ENCODE data around the gene RMND5B. TPM values are rescaled to one million over a fixed set of nuclear protein-coding genes. Genes with fewer than 3 reads are reported as not detected.

Gene RMND5B
- total and polyA plus RNA-seq, 10 of the 15 experiments (the other 5 are each of a cell fraction or from before 2014, with no cell fraction given) = 1.6 to 50.7 (median 30.9) TPM

DNA sequence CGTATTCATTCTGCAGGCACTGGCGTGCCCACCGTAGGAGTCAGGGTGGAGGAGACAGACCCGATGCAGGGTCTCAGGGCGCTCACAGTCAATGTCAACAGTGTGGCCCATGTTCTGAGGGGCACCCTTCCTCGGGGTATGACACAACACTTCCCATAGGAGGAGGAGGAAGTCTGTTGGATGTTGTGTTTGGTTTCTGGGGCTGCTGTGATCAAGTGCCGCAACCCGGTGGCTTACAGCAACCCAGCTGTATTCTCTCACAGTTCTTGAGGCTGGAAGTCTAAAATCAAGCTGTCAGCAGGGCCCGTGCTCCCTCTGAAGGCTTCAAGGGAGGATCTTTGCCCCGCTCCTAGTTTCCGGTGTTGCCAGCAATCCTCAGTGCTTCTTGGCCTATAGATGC is 67.9 kb downstream of the RMND5B start:
- SMC1A ChIA-PET (ENCODE audit: uncharacterized antibody, unreplicated experiment) = no interaction called here
- no peak overlapping the region for H3K27ac ChIP-seq (ENCODE audit: control insufficient read depth, insufficient read depth)
- H3K9me3 ChIP-seq (replicated peaks; ENCODE audit: control insufficient read depth, insufficient read depth, low read length) = no peaks in the 10 kb centered on the region
- ATAC-seq (no peak), FAIRE-seq (no peak), DNase-seq (ENCODE audit: low read depth, low spot score) (no peak)
- POLR2A ChIA-PET = no interaction called here
- no peak overlapping the region for H2AFZ ChIP-seq (ENCODE audit: control insufficient read depth, low read depth, low read length)
- peaks cover 0 to 3% of the 10 kb centered on the region in 2 experiments; a peak in 3 of 4 replicates for H3K27me3 ChIP-seq (replicated peaks in 1 of 2; ENCODE audit: control insufficient read depth in 2 of 2, insufficient read depth in 2 of 2, low read length in 1 of 2)
- H3K36me3 ChIP-seq (ENCODE audit: control insufficient read depth in 2 of 2, insufficient read depth in 2 of 2, low read length in 1 of 2) = no peaks in the 10 kb centered on the region
- CTCF ChIA-PET = no interaction called here
- H3K4me3 ChIP-seq = no peak overlapping the region
- RAD21 ChIA-PET (ENCODE audit: unreplicated experiment) = no interaction called here
- WGBS (ENCODE audit: insufficient coverage, insufficient replicate concordance, low lambda C conversion rate, missing lambda C conversion rate) = 55% methylated on average over 11 of the region's 11 CpGs
- peaks cover under 1% of the 10 kb centered on the region for H3K79me2 ChIP-seq (ENCODE audit: control insufficient read depth, insufficient read depth, low read length)
- intact Hi-C loops (cut with micrococcal nuclease; ENCODE audit: unreplicated experiment) (no loop called here), in situ Hi-C loops (cut with MboI) (no loop called here)
- no peak overlapping the region for H3K9ac ChIP-seq (ENCODE audit: control insufficient read depth, insufficient read depth, low read length)
- no TSS peak for BruUV-seq (replicated peaks)
- H3K4me2 ChIP-seq (ENCODE audit: control insufficient read depth, insufficient read depth) = no peak overlapping the region
- H4K20me1 ChIP-seq (ENCODE audit: control insufficient read depth, insufficient read depth) = no peaks in the 10 kb centered on the region
- TF ChIP-seq, protein P1, sequence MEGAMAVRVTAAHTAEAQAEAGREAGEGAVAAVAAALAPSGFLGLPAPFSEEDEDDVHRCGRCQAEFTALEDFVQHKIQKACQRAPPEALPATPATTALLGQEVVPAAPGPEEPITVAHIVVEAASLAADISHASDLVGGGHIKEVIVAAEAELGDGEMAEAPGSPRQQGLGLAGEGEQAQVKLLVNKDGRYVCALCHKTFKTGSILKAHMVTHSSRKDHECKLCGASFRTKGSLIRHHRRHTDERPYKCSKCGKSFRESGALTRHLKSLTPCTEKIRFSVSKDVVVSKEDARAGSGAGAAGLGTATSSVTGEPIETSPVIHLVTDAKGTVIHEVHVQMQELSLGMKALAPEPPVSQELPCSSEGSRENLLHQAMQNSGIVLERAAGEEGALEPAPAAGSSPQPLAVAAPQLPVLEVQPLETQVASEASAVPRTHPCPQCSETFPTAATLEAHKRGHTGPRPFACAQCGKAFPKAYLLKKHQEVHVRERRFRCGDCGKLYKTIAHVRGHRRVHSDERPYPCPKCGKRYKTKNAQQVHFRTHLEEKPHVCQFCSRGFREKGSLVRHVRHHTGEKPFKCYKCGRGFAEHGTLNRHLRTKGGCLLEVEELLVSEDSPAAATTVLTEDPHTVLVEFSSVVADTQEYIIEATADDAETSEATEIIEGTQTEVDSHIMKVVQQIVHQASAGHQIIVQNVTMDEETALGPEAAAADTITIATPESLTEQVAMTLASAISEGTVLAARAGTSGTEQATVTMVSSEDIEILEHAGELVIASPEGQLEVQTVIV (IDR thresholded peaks at IDR 0.05; ENCODE audit: borderline replicate concordance, partially characterized antibody) = no peak
- no peaks in the 10 kb centered on the region for H3K4me1 ChIP-seq (ENCODE audit: control insufficient read depth, insufficient read depth, low read length)

DNA sequence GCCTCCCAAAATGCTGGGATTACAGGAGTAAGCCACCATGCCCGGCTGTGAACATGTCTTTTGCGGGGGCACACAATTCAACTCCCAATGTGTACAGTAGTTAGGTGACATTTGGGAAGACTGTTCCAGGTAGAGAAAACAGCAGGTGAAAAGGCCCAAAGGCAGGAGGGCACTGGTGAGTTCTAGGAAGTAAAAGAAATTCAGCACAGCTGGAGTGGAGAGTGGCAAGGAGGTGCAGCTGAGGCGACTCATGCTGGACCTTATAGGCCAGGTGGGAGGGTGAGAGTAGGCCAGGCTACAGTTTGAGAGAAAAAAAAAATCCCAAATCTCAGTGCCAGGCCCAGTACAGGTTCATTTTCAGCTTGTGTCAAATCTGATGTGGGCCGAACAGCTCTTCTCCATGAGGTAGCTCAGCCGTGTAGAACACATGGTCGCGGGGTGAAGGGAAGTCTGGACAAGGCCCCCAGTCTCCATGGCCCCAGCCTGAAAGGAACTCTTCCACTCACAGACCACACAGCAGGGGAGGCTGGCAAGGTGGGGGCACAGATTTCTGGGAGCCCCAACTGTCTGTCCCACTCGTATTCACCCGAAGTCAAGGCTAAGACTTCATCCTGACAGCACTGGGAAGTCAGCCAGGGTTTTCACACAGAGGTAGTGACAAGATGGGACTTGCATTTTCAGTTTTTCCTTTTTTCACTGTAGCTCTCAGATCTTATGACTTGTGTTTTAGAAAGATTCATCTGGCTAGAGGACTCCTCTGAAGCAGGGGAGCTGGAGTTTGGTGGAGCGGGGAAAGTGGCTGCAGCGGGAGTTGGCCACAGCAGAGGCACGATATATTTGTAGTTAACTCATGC is 69.0 kb downstream of the RMND5B start:
- DNase-seq (ENCODE audit: low read depth, low spot score) (no peak), ATAC-seq (no peak), FAIRE-seq (no peak)
- Histone ChIP-seq H3K9ac (ENCODE audit: control insufficient read depth, insufficient read depth, low read length) (no peak overlapping the region), H4K20me1 (ENCODE audit: control insufficient read depth, insufficient read depth) (no peaks in the 10 kb centered on the region), H3K9me3 (replicated peaks; ENCODE audit: control insufficient read depth, insufficient read depth, low read length) (no peaks in the 10 kb centered on the region), H3K27ac (ENCODE audit: control insufficient read depth, insufficient read depth) (no peak overlapping the region), H3K4me2 (ENCODE audit: control insufficient read depth, insufficient read depth) (no peak overlapping the region), H3K79me2 (ENCODE audit: control insufficient read depth, insufficient read depth, low read length) (peaks cover 10% of the 10 kb centered on the region), H2AFZ (ENCODE audit: control insufficient read depth, low read depth, low read length) (no peak overlapping the region), H3K27me3 (replicated peaks in 1 of 2; ENCODE audit: control insufficient read depth in 2 of 2, insufficient read depth in 2 of 2, low read length in 1 of 2) (no peaks in the 10 kb centered on the region), H3K4me1 (ENCODE audit: control insufficient read depth, insufficient read depth, low read length) (no peaks in the 10 kb centered on the region), H3K36me3 (ENCODE audit: control insufficient read depth in 2 of 2, insufficient read depth in 2 of 2, low read length in 1 of 2) (no peaks in the 10 kb centered on the region), H3K4me3 (no peak overlapping the region)
- WGBS (ENCODE audit: insufficient coverage, insufficient replicate concordance, low lambda C conversion rate, missing lambda C conversion rate) = 73% methylated on average over 12 of the region's 12 CpGs
- POLR2A ChIA-PET = no interaction called here
- intact Hi-C loops (cut with micrococcal nuclease; ENCODE audit: unreplicated experiment) (no loop called here), in situ Hi-C loops (cut with MboI) (no loop called here)
- SMC1A ChIA-PET (ENCODE audit: uncharacterized antibody, unreplicated experiment) = no interaction called here
- RAD21 ChIA-PET (ENCODE audit: unreplicated experiment) = no interaction called here
- CTCF ChIA-PET = interaction anchor here (1.4 kb wide), 1 partner anchor 124 kb away, joined by 3 read pairs; no protein-coding TSS in a partner anchor
- BruUV-seq (replicated peaks) = no TSS peak
- TF ChIP-seq TCF12 (IDR thresholded peaks at IDR 0.05; ENCODE audit: low read depth, low read length) (no peak), POLR2A (IDR thresholded peaks at IDR 0.05; ENCODE audit: low read depth, low read length) (no peak), JUNB (IDR thresholded peaks at IDR 0.05) (no peak), RAD51 (IDR thresholded peaks at IDR 0.05) (no peak), MYC (IDR thresholded peaks at IDR 0.05; ENCODE audit: insufficient read depth, insufficient read length, insufficient replicate concordance, low read length, severe bottlenecking) (no peak), SREBF2 (IDR thresholded peaks at IDR 0.05; ENCODE audit: low read length) (no peak), RAD21 (IDR thresholded peaks at IDR 0.05; ENCODE audit: insufficient read depth, low read depth, low read length) (no peak)
- TF ChIP-seq, protein P2, sequence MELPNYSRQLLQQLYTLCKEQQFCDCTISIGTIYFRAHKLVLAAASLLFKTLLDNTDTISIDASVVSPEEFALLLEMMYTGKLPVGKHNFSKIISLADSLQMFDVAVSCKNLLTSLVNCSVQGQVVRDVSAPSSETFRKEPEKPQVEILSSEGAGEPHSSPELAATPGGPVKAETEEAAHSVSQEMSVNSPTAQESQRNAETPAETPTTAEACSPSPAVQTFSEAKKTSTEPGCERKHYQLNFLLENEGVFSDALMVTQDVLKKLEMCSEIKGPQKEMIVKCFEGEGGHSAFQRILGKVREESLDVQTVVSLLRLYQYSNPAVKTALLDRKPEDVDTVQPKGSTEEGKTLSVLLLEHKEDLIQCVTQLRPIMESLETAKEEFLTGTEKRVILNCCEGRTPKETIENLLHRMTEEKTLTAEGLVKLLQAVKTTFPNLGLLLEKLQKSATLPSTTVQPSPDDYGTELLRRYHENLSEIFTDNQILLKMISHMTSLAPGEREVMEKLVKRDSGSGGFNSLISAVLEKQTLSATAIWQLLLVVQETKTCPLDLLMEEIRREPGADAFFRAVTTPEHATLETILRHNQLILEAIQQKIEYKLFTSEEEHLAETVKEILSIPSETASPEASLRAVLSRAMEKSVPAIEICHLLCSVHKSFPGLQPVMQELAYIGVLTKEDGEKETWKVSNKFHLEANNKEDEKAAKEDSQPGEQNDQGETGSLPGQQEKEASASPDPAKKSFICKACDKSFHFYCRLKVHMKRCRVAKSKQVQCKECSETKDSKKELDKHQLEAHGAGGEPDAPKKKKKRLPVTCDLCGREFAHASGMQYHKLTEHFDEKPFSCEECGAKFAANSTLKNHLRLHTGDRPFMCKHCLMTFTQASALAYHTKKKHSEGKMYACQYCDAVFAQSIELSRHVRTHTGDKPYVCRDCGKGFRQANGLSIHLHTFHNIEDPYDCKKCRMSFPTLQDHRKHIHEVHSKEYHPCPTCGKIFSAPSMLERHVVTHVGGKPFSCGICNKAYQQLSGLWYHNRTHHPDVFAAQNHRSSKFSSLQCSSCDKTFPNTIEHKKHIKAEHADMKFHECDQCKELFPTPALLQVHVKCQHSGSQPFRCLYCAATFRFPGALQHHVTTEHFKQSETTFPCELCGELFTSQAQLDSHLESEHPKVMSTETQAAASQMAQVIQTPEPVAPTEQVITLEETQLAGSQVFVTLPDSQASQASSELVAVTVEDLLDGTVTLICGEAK (IDR thresholded peaks at IDR 0.05; ENCODE audit: borderline replicate concordance) = no peak

Measured in GM12878 (cell line).